H1 (cell line): ENCODE data around the gene SPTAN1. TPM values are rescaled to one million over a fixed set of nuclear protein-coding genes. Genes with fewer than 3 reads are reported as not detected.

Experiments used
- CTCF ChIA-PET: fragments of 300-600 bp; sonication (Branson Sonifier 250); formaldehyde crosslinking; loops from one replicate; lab custom pipeline; 2021; ENCODE audit not compliant: partially characterized antibody; lab: Charles Lee
- POLR2A ChIA-PET: fragments of 300-600 bp; sonication (Branson Sonifier 250); formaldehyde crosslinking; loops from one replicate; lab custom pipeline; 2021; ENCODE audit warnings: inconsistent platforms; ENCODE audit not compliant: partially characterized antibody; lab: Charles Lee
- DNase-seq, 2 experiments: peaks; one replicate each; pipeline versions ENCODE4 v3.0.0 to v3.0.0-alpha.2; 2010 to 2022; ENCODE audit warnings: low spot score in 2 of 2, low read depth in 1 of 2, mixed read lengths in 1 of 2
- FAIRE-seq: peaks from 2 replicates; lab custom pipeline; 2011; peaks lifted over from hg19 to GRCh38; lab: Jason Lieb, UNC
- H2AFZ ChIP-seq: 2 replicates; pipeline ENCODE4 v1.8.1; 2012; ENCODE audit warnings: low read length, inconsistent platforms
- H2AK5ac ChIP-seq: 2 replicates; pipeline ENCODE4 v1.6.1; 2013; ENCODE audit warnings: low read depth, low read length
- H2BK120ac ChIP-seq: replicated peaks from 2 replicates; pipeline ENCODE3; 2013; ENCODE audit warnings: low read depth, low read length, inconsistent platforms
- H2BK12ac ChIP-seq: 2 replicates; pipeline ENCODE4 v1.6.1; 2013; ENCODE audit warnings: low read depth, low read length
- H2BK15ac ChIP-seq: 2 replicates; pipeline ENCODE4 v1.6.1; 2013; ENCODE audit warnings: low read length
- H2BK20ac ChIP-seq: 2 replicates; pipeline ENCODE4 v1.6.1; 2013; ENCODE audit warnings: low read length
- H2BK5ac ChIP-seq: 2 replicates; pipeline ENCODE4 v1.6.1; 2013; ENCODE audit warnings: low read depth, low read length
- H3K14ac ChIP-seq: 2 replicates; pipeline ENCODE4 v1.6.1; 2013; ENCODE audit warnings: inconsistent platforms; ENCODE audit not compliant: insufficient read length
- H3K18ac ChIP-seq: 2 replicates; pipeline ENCODE4 v1.6.1; 2013; ENCODE audit warnings: low read length; ENCODE audit errors: extremely low read depth
- H3K23ac ChIP-seq: 2 replicates; pipeline ENCODE4 v1.6.1; 2013; ENCODE audit warnings: inconsistent platforms; ENCODE audit not compliant: insufficient read length
- H3K23me2 ChIP-seq: 2 replicates; pipeline ENCODE4 v1.6.1; 2013; ENCODE audit warnings: low read depth, low read length
- H3K27ac ChIP-seq: 2 replicates; pipeline ENCODE4 v1.6.1; 2011; ENCODE audit warnings: low read depth, low read length, inconsistent platforms
- H3K27me3 ChIP-seq, 4 experiments: replicated peaks in 1 of 4; 1 replicate in 1 of 4; 2 replicates in 3 of 4; pipeline versions ENCODE4 v1.6.1 to v1.8.1; 2011 to 2013; ENCODE audit warnings: low read length in 3 of 4, mild to moderate bottlenecking in 3 of 4, inconsistent platforms in 2 of 4, mixed read lengths in 2 of 4, moderate library complexity in 1 of 4; ENCODE audit not compliant: control insufficient read depth in 3 of 4, insufficient read depth in 3 of 4; ENCODE audit errors: extremely low read depth in 1 of 4
- H3K36me3 ChIP-seq, 4 experiments: 2 replicates each; pipeline versions ENCODE4 v1.6.1 to v1.8.1; 2011 to 2013; ENCODE audit warnings: mild to moderate bottlenecking in 4 of 4, low read length in 3 of 4, moderate library complexity in 2 of 4, control low read depth in 1 of 4, inconsistent platforms in 1 of 4; ENCODE audit not compliant: insufficient read depth in 4 of 4, control insufficient read depth in 2 of 4
- H3K4ac ChIP-seq: replicated peaks from 2 replicates; pipeline ENCODE3; 2013; ENCODE audit warnings: low read length, low read depth, mixed read lengths, inconsistent platforms; ENCODE audit not compliant: insufficient read length
- H3K4me1 ChIP-seq, 4 experiments: replicated peaks in 1 of 4; 1 replicate in 1 of 4; 2 replicates in 3 of 4; pipeline versions ENCODE4 v1.6.1 to v1.8.1; 2011 to 2013; ENCODE audit warnings: low read length in 3 of 4, inconsistent platforms in 2 of 4, mixed read lengths in 1 of 4; ENCODE audit not compliant: insufficient read depth in 4 of 4, control insufficient read depth in 3 of 4
- H3K4me2 ChIP-seq, 2 experiments: 2 replicates each; pipeline versions ENCODE4 v1.6.1 to v1.8.1; 2011 to 2013; ENCODE audit warnings: low read depth in 2 of 2, low read length in 2 of 2, control low read depth in 1 of 2, inconsistent platforms in 1 of 2, mild to moderate bottlenecking in 1 of 2; ENCODE audit not compliant: insufficient read depth in 1 of 2
- H3K4me3 ChIP-seq, 4 experiments: fragments of 200-600, 300-600 bp in 1 of 4; sonication (generic), shearing (Covaris generic), sonication (Bioruptor Twin) in 1 of 4; 2 replicates each; pipeline versions ENCODE4 v1.5.1 to v1.8.1; 2011 to 2016; ENCODE audit warnings: low read length in 4 of 4, low read depth in 3 of 4, control low read depth in 2 of 4, inconsistent platforms in 2 of 4, mild to moderate bottlenecking in 2 of 4, mixed read lengths in 1 of 4, moderate library complexity in 1 of 4; ENCODE audit not compliant: insufficient read depth in 2 of 4; ENCODE audit errors: extremely low read depth in 1 of 4
- H3K56ac ChIP-seq: replicated peaks from 2 replicates; pipeline ENCODE3; 2013; ENCODE audit warnings: low read depth, mild to moderate bottlenecking, mixed read lengths, low read length, inconsistent platforms; ENCODE audit not compliant: insufficient read length
- H3K79me1 ChIP-seq: 2 replicates; pipeline ENCODE4 v1.6.1; 2013; ENCODE audit warnings: low read depth, low read length, control low read depth
- H3K79me2 ChIP-seq, 2 experiments: 2 replicates each; pipeline versions ENCODE4 v1.6.1 to v1.8.1; 2012 to 2013; ENCODE audit warnings: low read length in 2 of 2, mild to moderate bottlenecking in 2 of 2, inconsistent platforms in 1 of 2; ENCODE audit not compliant: insufficient read depth in 2 of 2, control insufficient read depth in 1 of 2
- H3K9ac ChIP-seq, 4 experiments: replicated peaks in 1 of 4; 1 replicate in 1 of 4; 2 replicates in 3 of 4; pipeline versions ENCODE4 v1.6.1 to v1.8.1; 2011 to 2013; ENCODE audit warnings: low read depth in 3 of 4, low read length in 3 of 4, control low read depth in 2 of 4, mild to moderate bottlenecking in 2 of 4, moderate library complexity in 2 of 4, inconsistent platforms in 1 of 4; ENCODE audit errors: extremely low read depth in 1 of 4
- H3K9me3 ChIP-seq, 2 experiments: 2 replicates each; pipeline versions ENCODE4 v1.6.1 to v1.8.1; 2012 to 2013; ENCODE audit warnings: mild to moderate bottlenecking in 2 of 2, moderate library complexity in 2 of 2, control low read depth in 1 of 2, inconsistent platforms in 1 of 2, low read depth in 1 of 2, low read length in 1 of 2, mixed read lengths in 1 of 2; ENCODE audit not compliant: insufficient read depth in 2 of 2
- H4K20me1 ChIP-seq, 2 experiments: replicated peaks in 1 of 2; 2 replicates each; pipeline versions ENCODE3 to v1.8.1; 2011 to 2013; ENCODE audit warnings: inconsistent platforms in 2 of 2, low read length in 2 of 2, mild to moderate bottlenecking in 1 of 2; ENCODE audit not compliant: insufficient read depth in 2 of 2, control insufficient read depth in 1 of 2
- H4K5ac ChIP-seq: 2 replicates; pipeline ENCODE4 v1.6.1; 2013; ENCODE audit warnings: low read length, low read depth, mixed read lengths, inconsistent platforms; ENCODE audit not compliant: insufficient read length
- H4K8ac ChIP-seq: 2 replicates; pipeline ENCODE4 v1.8.0; 2013; ENCODE audit warnings: mild to moderate bottlenecking, moderate library complexity, low read length, inconsistent platforms; ENCODE audit not compliant: insufficient read depth; ENCODE audit errors: extremely low read depth
- H4K91ac ChIP-seq: replicated peaks from 2 replicates; pipeline ENCODE3; 2013; ENCODE audit warnings: low read length, mixed read lengths, inconsistent platforms; ENCODE audit not compliant: insufficient read length
- E2F6 ChIP-seq: IDR thresholded peaks from 2 replicates; pipeline ENCODE4 v1.6.1; 2012; ENCODE audit warnings: inconsistent platforms
- JUND ChIP-seq: IDR thresholded peaks from 2 replicates; pipeline ENCODE4 v1.6.1; 2011; ENCODE audit warnings: mild to moderate bottlenecking, improper control_type of control experiment, low read length
- KDM1A ChIP-seq: fragments of 200-600, 300-600 bp; sonication (generic); IDR thresholded peaks from 2 replicates; pipeline ENCODE4 v1.7.1; 2016; ENCODE audit warnings: mild to moderate bottlenecking, low read length, borderline replicate concordance
- RNF2 ChIP-seq: fragments of 200-900, 300-1000 bp; sonication (generic); IDR thresholded peaks from 2 replicates; pipeline ENCODE4 v1.7.1; 2016; ENCODE audit warnings: borderline replicate concordance, low read depth, mild to moderate bottlenecking, antibody characterized with exemption, low read length; ENCODE audit not compliant: poor library complexity, severe bottlenecking; ENCODE audit errors: missing control alignments
- SIX5 ChIP-seq: IDR thresholded peaks from 2 replicates; pipeline ENCODE4 v1.6.1; 2011; ENCODE audit warnings: mild to moderate bottlenecking, low read depth, low read length
- SP1 ChIP-seq: IDR thresholded peaks from 2 replicates; pipeline ENCODE4 v1.6.1; 2011; ENCODE audit warnings: low read depth, low read length
- TAF7 ChIP-seq: optimal IDR thresholded peaks from 2 replicates; pipeline ENCODE3; 2011; ENCODE audit warnings: low read depth, mild to moderate bottlenecking, inconsistent platforms, low read length, moderate library complexity, borderline replicate concordance
- YY1 ChIP-seq: IDR thresholded peaks from 2 replicates; pipeline ENCODE4 v1.6.1; 2011; ENCODE audit warnings: low read depth, mild to moderate bottlenecking, low read length
- WGBS, 2 experiments: shearing (Covaris generic) in 1 of 2; methylation state at CpG; one replicate each; pipeline versions ENCODE4 v1.1.6 to v1.1.7; 2013 to 2015; ENCODE audit warnings: low lambda C conversion rate in 2 of 2, mixed read lengths in 2 of 2, inconsistent platforms in 1 of 2, low coverage in 1 of 2, missing lambda C conversion rate in 1 of 2; ENCODE audit not compliant: insufficient replicate concordance in 2 of 2, insufficient coverage in 1 of 2, insufficient read length in 1 of 2; ENCODE audit errors: extremely low coverage in 1 of 2, missing lambda C conversion rate in 1 of 2; 5-methylcytosine and 5-hydroxymethylcytosine counted together
- long read RNA-seq, 2 experiments: library from RNA in 1 of 2; library from capped mRNA in 1 of 2; stranded (forward); transcript quantifications; one replicate each; pipeline ENCODE4 v2.0.0, GENCODE V29; 2021; ENCODE audit warnings: inconsistent platforms in 1 of 2
- polyA minus RNA-seq, 3 experiments: library from RNA; depleted of rRNA, polyadenylated mRNA; stranded (reverse); fragments of >200 nt; gene quantifications; 1 replicate in 2 of 3; 2 replicates in 1 of 3; pipeline ENCODE4 v1.2.3, GENCODE V29; 2011
- polyA plus RNA-seq, 7 experiments: library from polyadenylated mRNA; depleted of rRNA in 3 of 7; stranded (reverse) in 5 of 7; unstranded in 2 of 7; fragments of >200 nt in 5 of 7; fragments of 200-250 nt in 2 of 7; gene quantifications; 1 replicate in 5 of 7; 2 replicates in 1 of 7; 4 replicates in 1 of 7; pipeline versions ENCODE4 v1.2.1 to v1.2.3, GENCODE V29; 2011 to 2013; ENCODE audit warnings: missing spikeins in 2 of 7, mixed read lengths in 2 of 7
- total RNA-seq: library from RNA; stranded (reverse); fragmentation: NEBNext Ultra II Directional; extraction: Animal tissue kit (Norgen Biotek cat#: 25700); gene quantifications from 2 replicates; pipeline ENCODE4 v1.2.1, GENCODE V29; 2021

The SPTAN1 gene
- total RNA-seq (209 and 216 TPM in 2 replicates), polyA plus RNA-seq (2011; rRNA removed) (182 and 242 TPM in 2 replicates), polyA minus RNA-seq (2011; rRNA and poly(A)+ RNA removed) (238 and 259 TPM in 2 replicates)
- 114 TPM for polyA plus RNA-seq (2011; cell fraction: cytosol; rRNA removed)
- 1,440 TPM for polyA plus RNA-seq (2011; cell fraction: nucleus; rRNA removed)
- 154 to 212 TPM (median 190 TPM) in 4 replicates for polyA plus RNA-seq (2012, experiment 1 of 2)
- polyA plus RNA-seq (2012, experiment 2 of 2) = 39.0 TPM
- polyA plus RNA-seq (2013, experiment 1 of 2) = 160 TPM
- 138 TPM for polyA plus RNA-seq (2013, experiment 2 of 2)
- 89.2 TPM for polyA minus RNA-seq (2011; cell fraction: cytosol; rRNA and poly(A)+ RNA removed)
- polyA minus RNA-seq (2011; cell fraction: nucleus; rRNA and poly(A)+ RNA removed) = 458 TPM
- long read RNA-seq, experiment 1, transcript SPTAN1-220 (2 exons, 785 nt) = major isoform, 5 of 53 reads
- long read RNA-seq, experiment 1, partial matches to known transcripts = 33 of 53 reads
- long read RNA-seq, experiment 1, other reads (novel, unspliced or antisense) = 9 of 53 reads
- long read RNA-seq, experiment 2, partial matches to known transcripts = 2 of 4 reads
- long read RNA-seq, experiment 2, other reads (novel, unspliced or antisense) = 2 of 4 reads

GRCh38 chr9:128552153-128552743, at the start of gene SPTAN1:
Gene SPTAN1 (plus strand): TSS chr9:128552587. CDS start chr9:128566741, 14,154 bp downstream.
- WGBS, 2 experiments = 1% methylated on average over 30 of the region's 81 CpGs; no CpG with 5 or more reads in 1 of the 2 experiments
- DNase-seq = peak; percentile 75 to 97
- Histone ChIP-seq H2AK5ac (no peak within 1 kb of the TSS), H3K23me2 (peaks cover 5% of the 10 kb centered on the region), H3K79me2 (peaks cover 0 to 43% of the 10 kb centered on the region in 2 experiments; a peak in 3 of 4 replicates), H3K4ac (no peak within 1 kb of the TSS), H3K79me1 (no peaks in the 10 kb centered on the region), H2BK15ac (no peak within 1 kb of the TSS), H2AFZ (no peak within 1 kb of the TSS), H4K20me1 (peaks cover 2 to 8% of the 10 kb centered on the region in 2 experiments), H4K8ac (peak within 1 kb of the TSS; percentile 90; the same call in 1 of the 2 replicates), H3K4me3 (peak within 1 kb of the TSS; percentile 83 to 96 (median 89)), H3K4me1 (peaks cover 10 to 17% (median 15%) of the 10 kb centered on the region in 4 experiments), H2BK5ac (peak within 1 kb of the TSS; percentile 66; the same call in 1 of the 2 replicates), H4K91ac (peak within 1 kb of the TSS; percentile 67), H4K5ac (peak within 1 kb of the TSS; percentile 48), H3K27me3 (peaks cover 0 to 3% (median 0%) of the 10 kb centered on the region in 4 experiments; a peak in 3 of 7 replicates), H2BK20ac (no peak within 1 kb of the TSS), H3K23ac (no peak within 1 kb of the TSS), H2BK12ac (no peak within 1 kb of the TSS), H3K14ac (no peak within 1 kb of the TSS), H3K18ac (no peak within 1 kb of the TSS), H2BK120ac (no peak within 1 kb of the TSS), H3K56ac (peak within 1 kb of the TSS; percentile 26), H3K9ac (peak within 1 kb of the TSS; percentile 58 to 90 (median 72)), H3K27ac (peak within 1 kb of the TSS; percentile 61; the same call in 1 of the 2 replicates), H3K4me2 (peak within 1 kb of the TSS; percentile 79 to 82), H3K36me3 (no peaks in the 10 kb centered on the region), H3K9me3 (no peaks in the 10 kb centered on the region)
- FAIRE-seq = no peak
- POLR2A ChIA-PET = interaction anchor here (0.6 to 7.2 kb wide), 42 partner anchors 11 to 396 kb away, joined by 3 to 59 read pairs (median 4); partner anchors contain the start of genes COQ4, GLE1, GOLGA2 and ODF2
- CTCF ChIA-PET = interaction anchor here (0.6 to 1.3 kb wide), 2 partner anchors 86 to 140 kb away, joined by 3 read pairs; no protein-coding TSS in a partner anchor
- TF ChIP-seq SIX5 (no peak), SP1 (0 out of 2 replicates have a peak, but pooled peaks have one; percentile 53), YY1 (no peak), E2F6 (no peak), RNF2 (no peak), TAF7 (peak; percentile 93), KDM1A (no peak), JUND (no peak; the same call in 1 of the 2 replicates)
